Measurements from ENCODE around the gene DGKI.
A peak's percentile ranks its signal among the peaks of the same experiment; 100 is the strongest.

Gene DGKI

DNA sequence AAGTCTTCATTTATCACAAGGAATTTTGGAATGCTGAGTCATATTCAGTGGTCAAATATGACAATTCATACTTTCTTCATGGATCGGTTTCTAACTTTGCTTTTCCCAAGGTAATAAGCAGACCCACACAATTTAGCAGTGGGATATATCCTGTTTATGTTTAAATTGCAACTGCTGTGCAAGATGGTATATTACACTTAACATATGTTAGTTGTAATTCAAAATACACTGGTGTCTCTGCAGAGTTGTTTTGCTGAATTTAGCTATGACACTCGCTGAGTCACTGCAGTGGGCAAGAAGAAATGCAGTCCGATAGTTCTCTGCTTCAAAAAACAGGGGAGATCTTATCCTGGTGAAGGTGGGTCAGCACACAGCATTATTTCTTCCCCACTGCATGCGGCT, 308.4 kb downstream of the DGKI start:
- TF ChIP-seq, protein P1, sequence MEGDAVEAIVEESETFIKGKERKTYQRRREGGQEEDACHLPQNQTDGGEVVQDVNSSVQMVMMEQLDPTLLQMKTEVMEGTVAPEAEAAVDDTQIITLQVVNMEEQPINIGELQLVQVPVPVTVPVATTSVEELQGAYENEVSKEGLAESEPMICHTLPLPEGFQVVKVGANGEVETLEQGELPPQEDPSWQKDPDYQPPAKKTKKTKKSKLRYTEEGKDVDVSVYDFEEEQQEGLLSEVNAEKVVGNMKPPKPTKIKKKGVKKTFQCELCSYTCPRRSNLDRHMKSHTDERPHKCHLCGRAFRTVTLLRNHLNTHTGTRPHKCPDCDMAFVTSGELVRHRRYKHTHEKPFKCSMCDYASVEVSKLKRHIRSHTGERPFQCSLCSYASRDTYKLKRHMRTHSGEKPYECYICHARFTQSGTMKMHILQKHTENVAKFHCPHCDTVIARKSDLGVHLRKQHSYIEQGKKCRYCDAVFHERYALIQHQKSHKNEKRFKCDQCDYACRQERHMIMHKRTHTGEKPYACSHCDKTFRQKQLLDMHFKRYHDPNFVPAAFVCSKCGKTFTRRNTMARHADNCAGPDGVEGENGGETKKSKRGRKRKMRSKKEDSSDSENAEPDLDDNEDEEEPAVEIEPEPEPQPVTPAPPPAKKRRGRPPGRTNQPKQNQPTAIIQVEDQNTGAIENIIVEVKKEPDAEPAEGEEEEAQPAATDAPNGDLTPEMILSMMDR (conservative IDR thresholded peaks at IDR 0.05; ENCODE audit: low read length), result no peak
- H3K4me3 ChIP-seq (ENCODE audit: low read length), result 0 out of 2 replicates have a peak overlapping the region, but pooled peaks have one; percentile 21
- peak; percentile 49 for DNase-seq (ENCODE audit: low read depth)

DNA sequence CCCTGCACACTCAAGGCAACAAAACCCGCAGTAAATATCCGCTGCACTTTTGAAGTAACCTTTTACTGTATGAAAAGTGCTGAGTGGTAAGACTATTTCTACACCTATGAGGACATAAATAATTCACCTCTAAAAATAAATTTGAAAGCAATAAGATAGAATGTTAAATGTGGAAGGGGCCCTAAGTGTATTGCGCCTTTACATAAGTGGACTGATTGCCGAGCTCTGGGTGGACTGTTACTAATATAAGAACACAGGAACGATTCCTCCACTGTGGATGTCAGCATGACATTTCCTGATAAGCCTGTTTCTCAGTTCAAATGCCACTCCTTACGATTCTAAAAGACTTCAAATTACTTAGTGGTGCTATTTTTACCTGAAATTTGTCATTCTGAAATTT, 311.2 kb downstream of the DGKI start:
- H3K4me3 ChIP-seq (ENCODE audit: low read length), result no peak overlapping the region
- TF ChIP-seq, protein P1 (conservative IDR thresholded peaks at IDR 0.05; ENCODE audit: low read length), result no peak
- DNase-seq (ENCODE audit: low read depth), result no peak

DNA sequence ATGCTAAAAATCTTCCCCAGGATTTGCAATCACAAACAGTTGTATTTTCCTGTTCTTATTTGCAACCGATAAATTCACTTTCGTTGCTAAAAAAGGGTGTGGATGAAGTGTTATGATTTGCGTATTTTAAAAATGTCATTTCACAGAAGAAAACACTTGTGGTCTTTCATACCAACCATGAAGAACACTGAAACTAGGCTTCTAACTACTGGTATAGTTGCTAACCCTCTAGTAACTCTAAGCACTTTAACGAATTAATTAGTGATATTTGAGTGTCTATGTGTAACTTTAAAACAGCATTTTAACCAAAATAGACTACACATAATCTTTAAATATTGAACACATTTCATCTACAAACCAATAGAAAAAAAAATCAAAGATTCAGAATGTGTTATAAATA, 315.1 kb downstream of the DGKI start:
- TF ChIP-seq, protein P1 (conservative IDR thresholded peaks at IDR 0.05; ENCODE audit: low read length), result no peak
- DNase-seq (ENCODE audit: low read depth), result no peak

DNA sequence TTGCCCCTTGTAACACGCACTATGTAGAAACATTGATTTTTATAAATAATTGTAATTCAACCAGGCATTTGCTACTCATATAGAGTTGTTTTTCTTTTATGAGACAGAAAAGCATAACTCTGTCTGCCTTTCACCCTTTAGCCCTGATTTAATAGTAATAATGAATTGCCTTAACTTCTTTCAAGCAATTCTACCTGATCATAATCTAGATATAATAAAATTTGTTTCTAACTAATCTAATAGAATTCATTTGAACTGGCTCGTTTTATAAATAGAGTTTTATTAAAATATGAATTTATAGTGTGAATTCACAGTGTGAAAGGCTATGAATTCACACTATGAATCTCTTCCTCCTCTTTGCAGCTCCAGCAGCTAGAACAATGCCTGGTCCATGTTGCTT, 319.1 kb downstream of the DGKI start:
- no peak overlapping the region for H3K4me3 ChIP-seq (ENCODE audit: low read length)
- TF ChIP-seq, protein P1 (conservative IDR thresholded peaks at IDR 0.05; ENCODE audit: low read length), result no peak
- DNase-seq (ENCODE audit: low read depth), result no peak

More for the DNA sequence above, 315.1 kb downstream of the DGKI start:
- no peak overlapping the region for H3K4me3 ChIP-seq (ENCODE audit: low read length)

DNA sequence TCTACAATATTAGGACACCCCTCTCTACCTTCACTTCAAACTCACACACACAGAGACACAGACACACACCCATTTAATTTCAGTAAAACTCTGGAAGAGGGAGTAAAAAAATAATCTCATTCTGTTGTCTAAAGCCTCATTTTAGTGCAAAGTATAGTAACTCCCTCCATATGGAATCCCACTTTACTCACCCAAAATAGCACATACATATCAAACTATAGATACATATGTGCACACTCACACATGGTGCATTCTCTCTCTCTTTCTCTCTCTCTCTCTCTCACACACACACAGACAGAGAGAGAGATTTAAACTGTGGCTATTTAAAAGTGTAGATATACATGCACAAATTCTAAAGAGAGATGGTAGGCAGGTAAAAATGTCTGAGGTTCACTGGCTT, 323.6 kb downstream of the DGKI start:
- no peak overlapping the region for H3K4me3 ChIP-seq (ENCODE audit: low read length)
- TF ChIP-seq, protein P1 (conservative IDR thresholded peaks at IDR 0.05; ENCODE audit: low read length), result no peak
- DNase-seq (ENCODE audit: low read depth), result no peak

DNA sequence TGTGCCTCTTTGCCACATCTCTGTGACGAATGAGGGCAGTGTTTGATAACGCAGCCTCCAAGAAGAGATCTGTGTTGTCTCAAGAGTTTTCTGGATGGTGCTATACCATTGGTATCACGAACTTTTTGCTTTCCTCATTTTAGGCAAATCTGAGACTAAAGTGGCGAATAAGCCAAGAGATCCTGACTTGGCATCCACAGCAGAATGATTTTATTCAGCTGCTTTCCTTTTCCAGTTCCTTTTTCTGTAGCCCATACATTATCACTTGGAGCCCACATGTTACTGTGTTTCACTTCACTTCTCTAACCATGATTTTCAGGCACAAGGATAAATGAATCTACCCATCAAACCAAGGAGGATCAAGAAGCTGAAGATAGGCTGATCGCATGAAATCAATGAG, 325.3 kb downstream of the DGKI start:
- TF ChIP-seq, protein P1 (conservative IDR thresholded peaks at IDR 0.05; ENCODE audit: low read length), result no peak
- no peak for DNase-seq (ENCODE audit: low read depth)
- no peak overlapping the region for H3K4me3 ChIP-seq (ENCODE audit: low read length)

DNA sequence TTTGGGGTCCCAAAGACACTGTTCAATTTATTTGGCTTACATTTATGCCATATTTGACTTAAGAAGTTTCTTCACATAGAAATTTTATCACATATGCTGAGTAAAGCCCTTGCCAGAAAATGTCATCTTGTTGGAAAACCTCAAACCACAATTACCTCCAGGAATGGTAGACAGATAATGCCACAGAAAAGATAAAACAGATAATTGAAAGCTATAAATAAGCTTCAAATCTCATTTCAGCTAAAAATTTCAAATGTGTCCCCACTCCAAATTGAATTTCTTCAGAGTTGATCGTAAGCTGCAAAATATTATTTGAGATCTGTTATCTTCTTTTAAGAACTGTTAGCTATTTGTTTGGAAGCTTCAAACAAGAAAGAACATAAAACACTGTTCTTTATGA, 326.8 kb downstream of the DGKI start:
- peak; percentile 38 for DNase-seq (ENCODE audit: low read depth)
- H3K4me3 ChIP-seq (ENCODE audit: low read length), result no peak overlapping the region
- TF ChIP-seq, protein P1 (conservative IDR thresholded peaks at IDR 0.05; ENCODE audit: low read length), result no peak
